ENCODE data around the gene MPLKIP. TPM values are rescaled to one million over a fixed set of nuclear protein-coding genes. Genes with fewer than 3 reads are reported as not detected.

Gene MPLKIP
- total and polyA plus RNA-seq, 2 of the 4 experiments (the other 2 are of a cell fraction): 12.7 to 28.9 TPM

GRCh38 chr7:40093631-40094350 lies 40.6 kb downstream of the MPLKIP start:
- POLR2A ChIA-PET (ENCODE audit: unreplicated experiment): no interaction called here
- no peak for ATAC-seq (ENCODE audit: low read depth)
- no peak overlapping the region for H4K91ac ChIP-seq (ENCODE audit: insufficient read depth, low read depth, low read length)
- TF ChIP-seq CEBPB (IDR thresholded peaks at IDR 0.05; ENCODE audit: low read depth, low read length) (no peak), RAD21 (IDR thresholded peaks at IDR 0.05; ENCODE audit: low read length) (no peak), MAZ (IDR thresholded peaks at IDR 0.05; ENCODE audit: borderline replicate concordance, low read depth, low read length) (no peak), ELK1 (IDR thresholded peaks at IDR 0.05; ENCODE audit: borderline replicate concordance, low read depth, low read length) (no peak), CHD1 (IDR thresholded peaks at IDR 0.05; ENCODE audit: low read depth, low read length) (no peak), USF2 (IDR thresholded peaks at IDR 0.05; ENCODE audit: low read depth, low read length) (no peak), NFE2L2 (IDR thresholded peaks at IDR 0.05; ENCODE audit: low read depth, low read length) (no peak), SMC3 (IDR thresholded peaks at IDR 0.05; ENCODE audit: low read depth, low read length) (no peak), MAFK (IDR thresholded peaks at IDR 0.05; ENCODE audit: low read depth, low read length) (no peak), CTCF (conservative IDR thresholded peaks at IDR 0.05; ENCODE audit: low read depth, low read length) (no peak), MXI1 (IDR thresholded peaks at IDR 0.05; ENCODE audit: borderline replicate concordance, low read depth, low read length) (no peak), RFX5 (IDR thresholded peaks at IDR 0.05; ENCODE audit: low read depth, low read length) (no peak), RCOR1 (IDR thresholded peaks at IDR 0.05; ENCODE audit: insufficient replicate concordance, low read length) (no peak), BHLHE40 (IDR thresholded peaks at IDR 0.05; ENCODE audit: low read depth, low read length) (no peak), POLR2A (IDR thresholded peaks at IDR 0.05; ENCODE audit: low read depth, low read length) (no peak), FOS (IDR thresholded peaks at IDR 0.05; ENCODE audit: low read depth, low read length) (no peak)
- DNase-seq: no peak
- no peak overlapping the region for H3K56ac ChIP-seq (ENCODE audit: extremely low read depth, insufficient read depth, low read length)
- no peaks in the 10 kb centered on the region for H3K9me3 ChIP-seq (ENCODE audit: control insufficient read depth, insufficient read depth, low read length)
- dilution Hi-C loops (cut with HindIII; ENCODE audit: low sequenced_read_pairs, unreplicated experiment): no loop called here
- H3K23ac ChIP-seq (ENCODE audit: low read depth, low read length): no peak overlapping the region
- CTCF ChIA-PET: no interaction called here
- no TSS peak for BruUV-seq (replicated peaks)
- no peak overlapping the region for H3K14ac ChIP-seq (replicated peaks; ENCODE audit: low read depth, low read length)
- H3K27ac ChIP-seq (ENCODE audit: insufficient read depth, low read length): no peak overlapping the region
- no peak overlapping the region for H3K4ac ChIP-seq (ENCODE audit: low read depth, low read length)
- no peak overlapping the region for H4K5ac ChIP-seq (ENCODE audit: low read depth, low read length)
- H2BK15ac ChIP-seq (ENCODE audit: low read depth, low read length): no peak overlapping the region
- H3K9me1 ChIP-seq (ENCODE audit: insufficient read depth, low read length): no peaks in the 10 kb centered on the region
- no peaks in the 10 kb centered on the region for H3K27me3 ChIP-seq (ENCODE audit: control insufficient read depth, insufficient read depth, low read length)
- H4K20me1 ChIP-seq (ENCODE audit: insufficient read depth, low read length): no peaks in the 10 kb centered on the region
- H3K9ac ChIP-seq (ENCODE audit: low read depth, low read length): no peak overlapping the region
- WGBS, 2 experiments (ENCODE audit: extremely low coverage in 2 of 2, insufficient read length in 1 of 2): no CpG with 5 or more reads among the region's 8 CpGs
- H3K18ac ChIP-seq (ENCODE audit: low read depth, low read length): no peak overlapping the region
- H2BK20ac ChIP-seq (ENCODE audit: low read depth, low read length): no peak overlapping the region
- intact Hi-C loops (cut with micrococcal nuclease): no loop called here
- H3K79me1 ChIP-seq (ENCODE audit: low read depth in 1 of 2, low read length in 2 of 2): peaks cover 10 to 14% of the 10 kb centered on the region in 2 experiments; a peak in 3 of 4 replicates
- in situ Hi-C loops (cut with MboI; ENCODE audit: low sequenced_read_pairs): no loop called here
- no peak overlapping the region for H3K4me2 ChIP-seq (ENCODE audit: low read depth, low read length)
- H3K4me1 ChIP-seq (ENCODE audit: control insufficient read depth, insufficient read depth, low read length): no peaks in the 10 kb centered on the region
- H3K36me3 ChIP-seq (ENCODE audit: control insufficient read depth, insufficient read depth, low read length): peaks cover 24% of the 10 kb centered on the region
- no peak overlapping the region for H2AK9ac ChIP-seq (replicated peaks; ENCODE audit: low read depth, low read length, poor library complexity)
- no peak overlapping the region for H2AFZ ChIP-seq (replicated peaks; ENCODE audit: low read length, poor library complexity)
- no peak overlapping the region for H2BK5ac ChIP-seq (ENCODE audit: low read depth, low read length, poor library complexity, severe bottlenecking)
- no peak overlapping the region for H3K4me3 ChIP-seq (ENCODE audit: insufficient read depth, low read depth, low read length)
- no peak overlapping the region for H2BK120ac ChIP-seq (ENCODE audit: low read depth, low read length)
- no peak overlapping the region for H4K8ac ChIP-seq (ENCODE audit: low read depth in 2 of 2, low read length in 2 of 2)
- H2AK5ac ChIP-seq (ENCODE audit: low read depth, low read length): no peak overlapping the region

Data from IMR-90 (cell line).